ENCODE data around the gene NRROS. TPM values are rescaled to one million over a fixed set of nuclear protein-coding genes. Genes with fewer than 3 reads are reported as not detected.
"Not testable (repeated sequence)": the region's sequence is repeated elsewhere in the genome, so short reads cannot be mapped to it uniquely, and the experiment has no call there.

The NRROS gene
- total RNA-seq, 1 donor: 0.72 TPM

DNA sequence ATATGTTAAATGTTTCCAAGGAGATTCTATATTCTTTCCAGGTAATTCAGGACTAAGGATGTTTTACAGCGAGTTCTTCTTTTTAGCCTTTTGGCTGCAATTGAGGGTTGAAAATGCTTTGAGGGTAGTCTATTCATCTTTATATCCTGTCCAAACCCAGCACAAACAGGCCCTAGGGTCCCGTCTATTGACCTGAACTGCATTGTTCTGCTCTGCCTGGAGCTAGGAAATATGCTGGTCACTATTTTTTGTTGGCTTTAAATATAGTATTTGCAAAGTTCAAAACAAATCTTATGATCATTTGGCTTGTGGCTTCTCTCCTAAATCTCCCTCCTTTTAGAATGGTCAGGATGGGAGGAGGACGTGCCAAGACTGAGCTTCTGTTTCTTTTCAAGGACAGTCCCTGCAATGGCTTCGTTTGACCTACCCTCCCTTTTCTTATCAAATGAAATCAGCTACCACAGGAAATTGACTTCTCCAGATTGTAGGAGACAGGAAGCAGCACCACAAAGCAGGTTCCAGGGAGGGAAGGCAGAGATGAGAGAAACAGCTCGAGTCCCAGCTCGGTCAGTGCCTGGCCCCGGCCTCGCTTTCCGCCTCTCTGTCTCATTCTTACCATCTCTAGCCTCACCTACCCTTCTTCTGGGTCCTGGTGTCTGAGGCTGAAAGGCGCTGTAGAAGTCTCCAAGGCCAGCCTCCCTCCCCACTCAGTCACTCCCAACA, 27.6 kb upstream of the NRROS start:
- H3K27ac ChIP-seq (ENCODE audit: low read depth, low read length): no peak overlapping the region
- H3K4me3 ChIP-seq (ENCODE audit: insufficient read depth, low read length): no peak overlapping the region
- TF ChIP-seq, protein P1, sequence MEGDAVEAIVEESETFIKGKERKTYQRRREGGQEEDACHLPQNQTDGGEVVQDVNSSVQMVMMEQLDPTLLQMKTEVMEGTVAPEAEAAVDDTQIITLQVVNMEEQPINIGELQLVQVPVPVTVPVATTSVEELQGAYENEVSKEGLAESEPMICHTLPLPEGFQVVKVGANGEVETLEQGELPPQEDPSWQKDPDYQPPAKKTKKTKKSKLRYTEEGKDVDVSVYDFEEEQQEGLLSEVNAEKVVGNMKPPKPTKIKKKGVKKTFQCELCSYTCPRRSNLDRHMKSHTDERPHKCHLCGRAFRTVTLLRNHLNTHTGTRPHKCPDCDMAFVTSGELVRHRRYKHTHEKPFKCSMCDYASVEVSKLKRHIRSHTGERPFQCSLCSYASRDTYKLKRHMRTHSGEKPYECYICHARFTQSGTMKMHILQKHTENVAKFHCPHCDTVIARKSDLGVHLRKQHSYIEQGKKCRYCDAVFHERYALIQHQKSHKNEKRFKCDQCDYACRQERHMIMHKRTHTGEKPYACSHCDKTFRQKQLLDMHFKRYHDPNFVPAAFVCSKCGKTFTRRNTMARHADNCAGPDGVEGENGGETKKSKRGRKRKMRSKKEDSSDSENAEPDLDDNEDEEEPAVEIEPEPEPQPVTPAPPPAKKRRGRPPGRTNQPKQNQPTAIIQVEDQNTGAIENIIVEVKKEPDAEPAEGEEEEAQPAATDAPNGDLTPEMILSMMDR (IDR thresholded peaks at IDR 0.05; ENCODE audit: extremely low read depth, low read depth, low read length): no peak
- peak overlapping the region; percentile 56 for H2AFZ ChIP-seq (ENCODE audit: low read length)
- no peaks in the 10 kb centered on the region for H3K9me3 ChIP-seq (ENCODE audit: low read depth, low read length)
- no peaks in the 10 kb centered on the region for H3K79me2 ChIP-seq (ENCODE audit: insufficient read depth, low read length)
- no peaks in the 10 kb centered on the region for H3K4me1 ChIP-seq (ENCODE audit: insufficient read depth, low read length)
- H3K27me3 ChIP-seq (ENCODE audit: insufficient read depth, low read length): peaks cover 5% of the 10 kb centered on the region
- no peaks in the 10 kb centered on the region for H3K36me3 ChIP-seq (ENCODE audit: insufficient read depth, low read length)
- H3K4me2 ChIP-seq (ENCODE audit: insufficient read depth, low read length): no peak overlapping the region
- no peaks in the 10 kb centered on the region for H4K20me1 ChIP-seq (ENCODE audit: insufficient read depth, low read length)
- no peak for DNase-seq (ENCODE audit: insufficient read length, low spot score, missing footprints)

DNA sequence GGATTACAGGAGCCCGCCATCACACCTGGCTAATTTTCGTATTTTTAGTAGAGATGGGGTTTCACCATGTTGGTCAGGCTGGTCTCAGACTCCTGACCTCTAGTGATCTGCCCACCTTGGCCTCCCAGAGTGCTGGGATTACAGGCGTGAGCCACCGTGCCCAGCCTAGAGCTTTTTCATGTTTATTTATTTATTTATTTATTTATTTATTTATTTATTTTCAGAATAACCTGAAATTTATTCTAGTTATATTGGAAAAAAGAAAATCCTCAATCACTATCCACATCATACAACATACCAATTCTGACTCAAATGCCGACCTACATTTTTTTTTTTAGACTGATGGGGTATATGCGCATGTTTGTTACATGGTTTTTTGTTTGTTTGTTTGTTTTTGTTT, 24.3 kb upstream of the NRROS start:
- not testable (repeated sequence) for H3K27me3 ChIP-seq (ENCODE audit: insufficient read depth, low read length); H3K4me3 ChIP-seq (ENCODE audit: insufficient read depth, low read length); H3K4me2 ChIP-seq (ENCODE audit: insufficient read depth, low read length); H4K20me1 ChIP-seq (ENCODE audit: insufficient read depth, low read length); H3K27ac ChIP-seq (ENCODE audit: low read depth, low read length); DNase-seq (ENCODE audit: insufficient read length, low spot score, missing footprints); H3K36me3 ChIP-seq (ENCODE audit: insufficient read depth, low read length); H3K79me2 ChIP-seq (ENCODE audit: insufficient read depth, low read length); H2AFZ ChIP-seq (ENCODE audit: low read length); H3K4me1 ChIP-seq (ENCODE audit: insufficient read depth, low read length); H3K9me3 ChIP-seq (ENCODE audit: low read depth, low read length)

DNA sequence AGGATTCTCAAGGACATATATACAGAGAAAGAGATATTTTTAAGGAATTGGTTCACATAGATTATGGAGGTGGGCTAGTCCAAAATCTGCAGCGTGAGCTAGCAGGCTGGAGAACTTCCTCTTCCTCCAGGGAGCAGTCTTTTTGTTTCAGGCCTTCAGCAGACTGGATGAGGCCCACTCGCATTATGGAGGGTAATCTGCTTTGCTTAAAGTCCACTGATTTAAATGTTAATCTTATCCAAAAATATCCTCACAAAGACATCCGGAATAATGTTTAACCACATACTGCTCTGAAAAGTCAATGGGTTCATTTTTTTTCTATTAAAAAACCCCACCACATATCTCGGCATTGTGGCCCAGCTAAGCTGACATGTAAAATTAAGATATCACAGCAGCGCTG, 22.2 kb upstream of the NRROS start:
- Histone ChIP-seq H2AFZ (ENCODE audit: low read length) (no peak overlapping the region), H3K27ac (ENCODE audit: low read depth, low read length) (no peak overlapping the region), H3K9me3 (ENCODE audit: low read depth, low read length) (no peaks in the 10 kb centered on the region), H4K20me1 (ENCODE audit: insufficient read depth, low read length) (no peaks in the 10 kb centered on the region), H3K4me3 (ENCODE audit: insufficient read depth, low read length) (no peak overlapping the region), H3K4me1 (ENCODE audit: insufficient read depth, low read length) (no peaks in the 10 kb centered on the region), H3K36me3 (ENCODE audit: insufficient read depth, low read length) (no peaks in the 10 kb centered on the region), H3K4me2 (ENCODE audit: insufficient read depth, low read length) (no peak overlapping the region), H3K79me2 (ENCODE audit: insufficient read depth, low read length) (no peaks in the 10 kb centered on the region), H3K27me3 (ENCODE audit: insufficient read depth, low read length) (no peaks in the 10 kb centered on the region)
- DNase-seq (ENCODE audit: insufficient read length, low spot score, missing footprints): no peak
- TF ChIP-seq, protein P1 (IDR thresholded peaks at IDR 0.05; ENCODE audit: extremely low read depth, low read depth, low read length): no peak

GRCh38 chr3:196619223-196619622, 20.3 kb upstream of the NRROS start:
- H3K36me3 ChIP-seq (ENCODE audit: insufficient read depth, low read length): no peaks in the 10 kb centered on the region
- H3K27ac ChIP-seq (ENCODE audit: low read depth, low read length): no peak overlapping the region
- DNase-seq (ENCODE audit: insufficient read length, low spot score, missing footprints): no peak
- no peaks in the 10 kb centered on the region for H3K79me2 ChIP-seq (ENCODE audit: insufficient read depth, low read length)
- TF ChIP-seq, protein P1 (IDR thresholded peaks at IDR 0.05; ENCODE audit: extremely low read depth, low read depth, low read length): no peak
- H4K20me1 ChIP-seq (ENCODE audit: insufficient read depth, low read length): no peaks in the 10 kb centered on the region
- H3K4me2 ChIP-seq (ENCODE audit: insufficient read depth, low read length): no peak overlapping the region
- no peaks in the 10 kb centered on the region for H3K9me3 ChIP-seq (ENCODE audit: low read depth, low read length)
- H3K4me1 ChIP-seq (ENCODE audit: insufficient read depth, low read length): no peaks in the 10 kb centered on the region
- no peak overlapping the region for H2AFZ ChIP-seq (ENCODE audit: low read length)
- peaks cover 2% of the 10 kb centered on the region for H3K27me3 ChIP-seq (ENCODE audit: insufficient read depth, low read length)
- H3K4me3 ChIP-seq (ENCODE audit: insufficient read depth, low read length): no peak overlapping the region

- H3K27me3 ChIP-seq (ENCODE audit: insufficient read depth, low read length); H3K4me3 ChIP-seq (ENCODE audit: insufficient read depth, low read length); H3K36me3 ChIP-seq (ENCODE audit: insufficient read depth, low read length); H2AFZ ChIP-seq (ENCODE audit: low read length); H3K4me2 ChIP-seq (ENCODE audit: insufficient read depth, low read length); H4K20me1 ChIP-seq (ENCODE audit: insufficient read depth, low read length); H3K27ac ChIP-seq (ENCODE audit: low read depth, low read length); DNase-seq (ENCODE audit: insufficient read length, low spot score, missing footprints); H3K4me1 ChIP-seq (ENCODE audit: insufficient read depth, low read length); H3K79me2 ChIP-seq (ENCODE audit: insufficient read depth, low read length); H3K9me3 ChIP-seq (ENCODE audit: low read depth, low read length): not testable (repeated sequence)
These were observed 19.9 kb upstream of the NRROS start for GRCh38 chr3:196619627-196620026.

Data from osteoblast (primary cell).